HG02571 (cell line): ENCODE measurements around the gene USP15.
"Not testable (repeated sequence)": the region's sequence is repeated elsewhere in the genome, so short reads cannot be mapped to it uniquely, and the experiment has no call there.

Experiments used
- ATAC-seq: cut with Tn5 transposase; IDR thresholded peaks from one replicate; pipeline ENCODE4 v1.9.1; 2021; ENCODE audit warnings: mild to moderate bottlenecking, moderate library complexity; ENCODE audit not compliant: unreplicated experiment

USP15 gene

DNA sequence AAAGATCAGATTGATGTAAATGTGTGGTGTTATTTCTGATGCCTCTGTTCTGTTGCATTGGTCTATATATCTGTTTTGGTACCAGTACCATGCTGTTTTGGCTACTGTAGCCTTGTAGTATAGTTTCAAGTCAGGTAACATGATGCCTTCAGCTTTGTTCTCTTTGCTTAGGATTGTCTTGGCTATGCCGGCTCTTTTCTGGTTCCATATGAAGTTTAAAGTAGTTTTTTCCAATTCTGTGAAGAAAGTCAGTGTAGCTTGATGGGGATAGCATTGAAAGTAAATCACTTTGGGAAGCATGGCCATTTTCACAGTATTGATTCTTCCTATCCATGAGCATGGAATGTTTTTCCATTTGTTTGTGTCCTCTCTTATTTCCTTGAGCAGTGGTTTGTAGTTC is 105.6 kb downstream of the USP15 start:
- not testable (repeated sequence) for ATAC-seq

DNA sequence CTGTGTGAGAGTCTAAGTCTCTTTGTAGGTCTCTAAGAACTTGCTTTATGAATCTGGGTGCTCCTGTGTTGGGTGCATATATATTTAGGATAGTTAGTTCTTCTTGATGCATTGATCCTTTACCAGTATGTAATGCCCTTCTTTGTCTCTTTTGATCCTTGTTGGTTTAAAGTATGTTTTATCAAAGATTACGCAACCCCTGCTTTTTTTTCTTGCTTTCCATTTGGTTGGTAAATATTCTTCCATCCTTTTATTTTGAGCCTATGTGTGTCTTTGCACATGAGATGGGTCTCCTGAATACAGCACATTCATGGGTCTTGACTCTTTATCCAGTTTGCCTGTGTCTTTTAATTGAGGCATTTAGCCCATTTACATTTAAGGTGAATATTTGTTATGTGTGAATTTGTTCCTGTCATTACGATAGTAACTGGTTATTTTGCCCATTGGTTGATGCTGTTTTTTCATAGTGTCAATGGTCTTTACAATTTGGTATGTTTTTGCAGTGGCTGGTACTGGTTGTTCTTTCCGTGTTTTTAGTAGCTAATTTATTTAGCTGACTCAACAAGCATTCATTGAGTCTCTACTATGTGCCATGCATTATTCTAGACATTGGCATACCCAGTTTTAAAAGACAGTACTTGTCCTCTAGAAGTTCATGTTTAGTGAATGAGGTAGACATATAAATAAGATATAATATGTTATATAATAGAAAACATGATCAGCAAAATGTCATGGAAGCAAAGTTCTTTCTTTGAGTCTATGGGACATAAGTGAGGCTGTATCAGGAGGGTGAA is 108.4 kb downstream of the USP15 start:
- not testable (repeated sequence) for ATAC-seq

DNA sequence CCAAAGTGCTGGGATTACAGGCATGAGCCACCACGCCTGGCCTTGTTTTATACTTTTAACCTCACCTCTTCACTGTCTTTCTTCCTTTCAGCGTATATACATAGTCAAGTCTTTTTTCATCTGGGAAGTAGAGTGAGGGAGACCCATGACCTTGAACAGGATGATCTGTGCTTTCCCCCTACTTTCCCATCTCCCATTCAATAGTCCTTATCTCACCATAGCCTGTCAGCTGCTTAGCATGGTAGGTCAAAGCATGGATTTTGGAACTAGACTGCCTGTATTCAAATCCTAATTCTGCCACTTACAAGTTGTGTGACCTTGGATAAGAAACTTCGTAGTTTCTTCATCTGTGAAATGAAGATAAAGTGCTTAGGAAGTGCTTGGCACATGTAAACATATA is 110.0 kb downstream of the USP15 start:
- ATAC-seq, result no peak

DNA sequence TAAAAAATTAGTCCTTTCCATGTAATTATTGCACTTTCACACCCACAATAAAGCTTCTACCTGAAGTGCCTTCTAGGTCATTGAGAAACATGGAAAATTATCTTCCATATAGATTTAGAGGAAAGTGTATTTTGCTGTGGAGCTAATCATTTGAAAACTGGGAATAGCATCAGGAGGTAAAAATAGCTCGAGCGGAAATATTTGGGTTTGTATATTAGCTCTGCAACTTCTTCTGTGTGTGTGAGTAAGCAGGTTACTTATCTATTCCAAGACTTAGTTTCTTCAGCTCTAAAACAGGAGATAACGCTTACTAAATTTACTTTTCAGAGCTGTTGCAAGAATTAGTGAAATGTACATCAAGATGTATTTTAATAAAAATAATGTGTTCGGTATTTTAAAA is 111.5 kb downstream of the USP15 start:
- ATAC-seq, result no peak

DNA sequence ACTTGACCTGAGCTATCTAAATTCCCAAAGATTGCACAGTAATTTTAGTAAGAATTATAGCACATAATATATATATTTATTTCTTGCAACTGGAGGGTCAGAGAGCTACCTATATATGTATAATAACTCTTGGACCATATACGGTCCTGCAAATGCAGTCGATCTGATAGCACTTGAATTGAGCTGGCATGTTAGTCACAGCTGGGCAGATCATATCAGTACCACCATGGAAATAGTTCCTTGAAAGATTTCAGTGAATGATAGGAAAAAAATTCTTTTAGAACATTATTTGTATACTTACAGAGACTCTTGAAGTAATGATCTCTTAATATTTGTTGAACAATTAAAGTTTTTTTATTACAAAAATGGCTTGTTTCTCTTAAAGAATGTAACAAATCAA is 111.9 kb downstream of the USP15 start:
- no peak for ATAC-seq

DNA sequence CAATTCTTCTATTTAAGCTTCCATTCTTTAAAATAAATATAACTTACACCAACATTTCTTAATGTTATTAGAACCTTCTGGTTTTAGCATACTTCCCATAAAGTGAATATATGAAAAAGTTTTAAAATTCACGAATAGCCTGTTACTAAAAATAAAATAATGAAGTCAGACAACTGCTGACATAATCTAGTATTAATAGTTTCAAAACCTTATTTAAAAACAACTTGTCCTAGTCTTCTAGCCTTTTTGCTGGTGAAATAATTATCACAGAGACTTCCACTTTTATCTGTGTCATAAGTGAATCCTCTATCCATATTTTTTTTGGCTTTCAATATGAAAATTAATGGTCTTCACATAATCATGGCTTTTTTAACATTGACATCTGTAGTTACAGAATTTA is 112.6 kb downstream of the USP15 start:
- no peak for ATAC-seq

DNA sequence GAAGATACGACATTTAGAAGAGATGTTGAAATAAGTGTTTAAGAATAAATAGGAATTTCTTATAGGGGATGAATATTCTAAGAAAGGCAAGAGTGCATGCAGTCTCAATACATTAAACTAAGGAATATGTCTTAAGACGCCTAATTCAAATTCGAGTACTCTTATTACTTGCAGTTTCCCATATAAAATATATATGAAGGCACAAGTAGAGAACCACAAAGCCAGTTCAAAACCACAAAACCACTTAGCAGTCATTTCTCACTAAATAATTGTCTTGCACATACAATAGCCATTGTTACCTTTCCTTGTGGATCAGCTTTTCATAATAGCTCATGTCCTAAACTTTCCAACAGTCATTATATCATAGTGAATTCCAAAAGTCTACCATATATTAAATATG is 115.4 kb downstream of the USP15 start:
- no peak for ATAC-seq

DNA sequence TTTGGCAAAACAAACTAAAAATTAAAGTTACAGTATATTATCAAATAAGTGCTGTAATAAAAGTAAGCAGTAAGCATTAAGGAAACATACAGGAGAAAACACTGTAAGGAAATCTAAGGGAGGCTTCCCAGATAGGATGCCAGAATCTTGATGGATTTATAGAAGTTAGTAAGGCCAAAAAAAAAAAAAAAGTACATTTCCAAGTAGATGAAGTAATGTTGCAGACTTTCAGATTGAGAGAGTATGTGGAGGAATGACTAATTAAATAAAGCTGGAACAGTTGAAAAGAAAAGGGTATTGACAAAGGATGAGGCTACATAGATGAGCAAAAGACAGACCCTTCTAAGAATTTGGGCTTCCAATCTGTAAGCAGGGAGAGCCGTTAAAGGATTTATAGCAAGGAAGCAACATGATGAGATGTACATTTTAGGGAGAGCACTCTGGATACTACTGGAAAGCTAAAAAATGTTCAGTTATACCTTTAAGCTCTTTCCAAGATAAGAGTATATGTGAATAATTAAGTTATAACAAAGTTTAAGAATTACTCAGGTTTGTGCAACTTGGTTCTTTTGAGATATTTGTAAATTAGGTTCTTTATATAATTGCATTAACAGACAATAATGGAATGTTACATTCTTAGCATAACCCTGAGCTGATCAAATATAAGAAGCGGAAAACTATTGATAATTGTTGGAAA is 119.0 kb downstream of the USP15 start:
- no peak for ATAC-seq

DNA sequence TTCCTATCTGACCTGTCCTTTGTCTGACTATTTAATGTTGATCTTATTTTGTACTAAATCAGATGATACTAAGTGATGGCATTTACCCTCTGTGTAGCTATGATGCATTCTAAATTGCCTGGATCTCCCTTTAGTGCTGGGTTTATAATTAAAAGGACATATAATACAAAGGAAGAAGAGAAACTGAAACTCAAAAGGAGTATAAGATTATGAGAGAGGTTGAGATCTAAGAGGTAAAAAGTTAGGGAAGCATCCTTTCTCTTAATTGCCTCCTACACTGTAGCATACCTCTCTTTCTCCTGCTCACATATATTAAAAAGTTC is 119.5 kb downstream of the USP15 start:
- no peak for ATAC-seq

DNA sequence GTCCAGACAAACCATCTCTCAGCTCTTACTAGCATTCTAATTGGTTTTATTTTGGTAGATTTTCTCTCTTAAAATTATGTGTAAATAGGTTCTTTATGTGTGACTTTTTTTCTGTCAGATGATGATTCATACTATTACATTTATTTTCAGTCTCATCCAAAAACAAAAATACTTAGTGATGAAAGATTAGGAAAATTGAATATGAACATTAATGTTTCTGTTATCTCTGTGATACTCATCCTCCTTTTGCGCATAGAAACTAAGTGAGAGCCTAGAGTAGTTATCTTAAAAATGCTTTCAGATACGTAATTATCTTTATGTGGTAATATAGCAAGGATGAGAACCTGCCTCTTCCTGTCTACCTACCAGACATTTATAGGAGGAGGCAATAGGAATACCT is 122.3 kb downstream of the USP15 start:
- ATAC-seq, result no peak

DNA sequence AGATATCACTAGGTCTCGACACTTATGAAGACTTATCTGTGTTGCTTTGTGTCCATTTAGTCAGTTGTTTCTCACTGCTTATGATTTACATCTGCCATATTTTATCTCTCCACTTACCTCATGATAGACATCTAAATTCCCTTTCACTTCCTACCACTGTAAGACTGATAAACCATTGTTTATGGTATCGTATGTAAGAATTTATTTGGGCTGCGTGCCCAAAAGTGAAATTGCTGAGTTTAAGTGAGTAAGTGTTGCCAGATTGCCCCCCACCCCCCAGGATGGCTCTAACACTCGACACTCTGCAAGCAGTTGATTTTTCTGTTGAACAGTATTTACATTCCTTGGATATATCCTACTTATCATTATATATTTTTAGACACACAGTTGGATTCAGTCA is 136.5 kb downstream of the USP15 start:
- no peak for ATAC-seq

DNA sequence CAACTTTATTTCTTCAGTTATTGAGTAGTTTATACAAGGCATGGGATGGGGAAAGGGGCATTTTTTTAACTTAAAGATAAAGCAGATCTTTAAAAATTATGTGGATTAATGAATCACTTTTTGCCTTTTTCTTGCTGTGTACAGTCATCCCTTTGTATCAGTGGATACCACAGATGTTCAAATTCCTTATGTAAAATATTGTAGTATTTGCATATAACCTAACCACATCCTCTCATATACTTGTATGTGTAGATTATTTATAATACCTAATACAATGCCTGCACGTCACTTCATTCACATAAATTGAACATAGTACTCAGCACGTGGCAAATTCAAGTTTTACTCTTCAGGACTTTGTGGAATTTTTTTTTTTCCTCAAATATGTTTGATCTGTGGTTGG is 139.9 kb downstream of the USP15 start:
- ATAC-seq, result no peak

DNA sequence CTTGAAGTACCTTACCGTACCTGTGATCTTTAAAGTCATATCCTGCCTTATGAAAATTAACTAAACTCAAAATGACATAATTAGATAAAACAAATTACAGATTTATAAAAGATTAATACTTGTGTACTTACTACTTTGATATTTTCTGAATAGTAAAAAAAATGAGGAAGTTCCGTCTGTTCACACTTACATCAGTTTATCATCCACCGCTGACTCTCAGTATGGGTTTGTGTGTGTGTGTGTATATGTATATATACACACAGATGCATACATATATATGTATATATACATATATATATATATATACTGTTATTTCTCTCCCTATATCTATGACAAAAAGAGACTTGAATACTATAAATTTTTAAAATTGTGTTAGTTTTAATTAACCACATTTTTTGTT is 141.4 kb downstream of the USP15 start:
- no peak for ATAC-seq

DNA sequence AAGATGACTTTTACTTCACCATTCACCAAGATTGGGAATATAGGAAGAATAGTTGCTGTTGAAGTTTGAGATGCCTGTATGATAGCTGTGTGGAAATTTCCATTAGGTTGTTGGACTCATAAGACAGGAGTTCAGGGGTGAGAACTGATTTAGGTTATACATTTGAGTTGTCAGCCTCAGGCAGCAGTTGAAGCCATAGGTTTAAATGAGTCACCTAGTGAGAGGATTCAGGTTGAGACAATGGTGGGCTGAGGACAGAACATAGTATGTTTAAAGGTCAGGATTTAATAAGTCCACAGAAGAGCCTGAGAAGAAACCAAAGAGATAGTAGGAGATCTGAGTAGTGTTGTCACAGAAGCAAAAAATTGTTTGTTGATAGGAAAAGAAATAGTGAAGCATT is 142.8 kb downstream of the USP15 start:
- ATAC-seq, result no peak

DNA sequence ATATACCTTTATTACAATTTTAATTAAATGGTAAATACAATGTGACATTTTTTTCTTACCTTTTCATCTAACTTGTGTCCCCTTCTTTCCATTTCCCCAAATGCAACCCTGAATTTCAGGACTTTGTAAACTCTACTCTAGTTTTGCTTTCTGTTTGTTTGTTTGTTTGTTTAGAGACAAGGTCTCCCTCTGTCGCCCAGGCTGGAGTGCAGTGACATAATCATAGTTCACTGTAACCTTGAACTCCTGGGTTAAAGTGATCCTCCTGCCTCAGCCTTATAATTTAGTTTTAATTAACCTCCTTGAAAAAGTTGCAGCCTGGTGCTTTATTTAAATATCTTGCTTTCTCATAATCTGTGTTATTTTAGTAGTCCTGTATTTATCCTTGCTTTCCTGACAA is 147.4 kb downstream of the USP15 start:
- no peak for ATAC-seq

DNA sequence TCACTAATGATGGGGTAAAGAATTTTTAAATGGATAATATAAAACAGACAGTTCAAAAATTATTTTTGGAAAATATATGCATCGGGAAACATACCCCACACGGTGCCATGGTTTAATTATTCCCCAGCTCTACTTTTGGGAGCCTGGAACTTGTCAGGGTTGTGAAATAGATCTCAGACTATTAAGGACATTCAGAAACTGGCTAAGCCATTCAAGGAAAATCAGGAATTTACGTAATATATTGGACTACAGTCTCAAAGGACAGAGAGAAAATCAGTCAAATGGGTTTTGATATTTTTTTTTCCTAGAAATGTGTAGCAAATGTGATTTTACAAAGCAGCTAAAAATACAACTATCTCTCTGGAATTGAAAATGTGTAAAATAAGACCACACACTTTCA is 148.9 kb downstream of the USP15 start:
- no peak for ATAC-seq

DNA sequence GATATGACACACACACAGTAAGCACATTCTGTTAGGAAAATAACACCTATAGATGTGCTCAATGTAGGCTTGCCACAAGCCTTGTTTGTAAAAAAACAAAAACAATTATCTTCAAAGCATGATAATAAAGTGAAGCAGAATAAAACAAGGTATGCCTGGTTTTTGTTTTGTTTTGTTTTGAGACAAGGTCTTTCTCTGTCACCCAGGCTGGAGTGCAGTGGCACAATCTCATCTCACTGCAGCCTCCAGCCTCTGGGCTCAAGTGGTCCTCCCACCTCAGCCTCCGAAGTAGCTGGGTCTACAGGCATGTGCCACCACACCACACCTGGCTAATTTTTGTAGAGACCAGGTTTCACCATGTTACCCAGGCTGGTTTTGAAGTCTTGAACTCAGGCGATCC is 154.0 kb downstream of the USP15 start:
- ATAC-seq, result no peak

DNA sequence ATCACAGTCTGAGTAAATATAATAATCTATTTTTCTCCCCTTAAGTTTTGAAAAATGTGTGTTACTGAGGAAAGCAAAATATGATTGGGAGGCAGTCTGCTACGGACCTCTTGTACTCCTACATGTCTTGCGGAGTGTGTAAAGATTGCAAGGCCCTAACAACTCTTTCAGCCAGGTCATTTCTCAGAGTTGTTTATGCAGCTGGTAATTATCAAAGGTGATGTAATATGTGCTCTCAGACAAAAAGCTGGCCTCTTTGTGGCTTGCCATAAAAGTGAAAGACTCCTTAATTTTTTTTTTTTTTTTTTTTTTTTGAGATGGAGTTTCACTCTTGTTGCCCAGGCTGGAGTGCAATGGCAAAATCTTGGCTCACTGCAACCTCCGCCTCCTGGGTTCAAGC is 165.9 kb downstream of the USP15 start:
- no peak for ATAC-seq

DNA sequence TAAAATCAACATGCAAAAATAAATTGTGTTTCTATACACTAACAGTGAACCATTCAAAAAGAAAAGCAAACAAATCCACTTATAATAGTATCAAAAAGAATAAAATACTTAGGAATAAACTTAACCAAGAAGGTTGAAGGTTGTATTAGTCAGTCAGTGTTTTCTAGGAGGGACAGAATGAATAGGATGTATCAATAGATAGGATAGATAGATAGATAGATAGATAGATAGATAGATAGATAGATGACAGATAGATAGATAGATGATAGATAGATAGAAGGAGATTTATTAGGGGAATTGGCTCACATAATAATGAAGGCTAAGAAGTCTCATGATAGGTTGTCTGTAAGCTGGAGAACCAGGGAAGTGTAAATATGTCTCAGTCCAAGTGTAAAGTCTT is 169.3 kb downstream of the USP15 start:
- ATAC-seq, result no peak

DNA sequence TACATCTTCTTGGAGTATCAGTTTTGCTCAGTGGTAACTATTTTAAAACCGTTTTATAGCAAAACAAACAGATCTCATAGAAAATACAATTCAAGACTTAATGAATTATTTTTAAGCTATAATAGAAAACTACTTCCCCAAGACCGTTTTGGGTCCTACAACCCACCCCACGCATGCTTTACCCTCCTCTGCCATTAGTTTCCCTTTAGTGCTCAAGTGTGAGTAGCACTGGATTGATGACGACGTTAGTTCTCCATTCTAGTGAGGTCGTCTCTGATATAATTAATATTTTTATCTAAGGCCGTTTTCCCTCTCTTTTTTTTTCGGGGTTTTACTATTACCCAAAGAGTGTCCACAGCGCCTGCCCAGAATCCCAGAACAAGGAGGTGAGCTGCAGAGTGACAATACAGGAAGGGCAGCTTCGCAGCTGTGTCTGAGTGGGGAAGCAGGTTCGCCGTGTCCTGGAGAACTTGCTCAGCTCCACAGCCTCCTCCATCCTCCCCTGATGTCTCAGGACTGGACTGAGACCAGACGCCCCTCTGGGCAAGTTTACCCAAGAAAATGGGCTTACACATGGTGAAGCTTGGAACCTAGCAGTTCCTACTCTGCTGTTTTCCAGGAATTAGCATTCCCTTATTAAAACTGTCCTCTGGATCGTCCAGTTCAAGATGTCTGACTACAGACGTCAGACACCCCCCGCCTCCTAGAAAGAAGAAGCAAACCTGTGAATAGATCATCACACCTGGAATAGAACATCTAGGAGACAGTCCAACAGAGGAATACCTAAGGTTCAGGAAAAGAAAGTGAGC is 174.5 kb downstream of the USP15 start:
- no peak for ATAC-seq

DNA sequence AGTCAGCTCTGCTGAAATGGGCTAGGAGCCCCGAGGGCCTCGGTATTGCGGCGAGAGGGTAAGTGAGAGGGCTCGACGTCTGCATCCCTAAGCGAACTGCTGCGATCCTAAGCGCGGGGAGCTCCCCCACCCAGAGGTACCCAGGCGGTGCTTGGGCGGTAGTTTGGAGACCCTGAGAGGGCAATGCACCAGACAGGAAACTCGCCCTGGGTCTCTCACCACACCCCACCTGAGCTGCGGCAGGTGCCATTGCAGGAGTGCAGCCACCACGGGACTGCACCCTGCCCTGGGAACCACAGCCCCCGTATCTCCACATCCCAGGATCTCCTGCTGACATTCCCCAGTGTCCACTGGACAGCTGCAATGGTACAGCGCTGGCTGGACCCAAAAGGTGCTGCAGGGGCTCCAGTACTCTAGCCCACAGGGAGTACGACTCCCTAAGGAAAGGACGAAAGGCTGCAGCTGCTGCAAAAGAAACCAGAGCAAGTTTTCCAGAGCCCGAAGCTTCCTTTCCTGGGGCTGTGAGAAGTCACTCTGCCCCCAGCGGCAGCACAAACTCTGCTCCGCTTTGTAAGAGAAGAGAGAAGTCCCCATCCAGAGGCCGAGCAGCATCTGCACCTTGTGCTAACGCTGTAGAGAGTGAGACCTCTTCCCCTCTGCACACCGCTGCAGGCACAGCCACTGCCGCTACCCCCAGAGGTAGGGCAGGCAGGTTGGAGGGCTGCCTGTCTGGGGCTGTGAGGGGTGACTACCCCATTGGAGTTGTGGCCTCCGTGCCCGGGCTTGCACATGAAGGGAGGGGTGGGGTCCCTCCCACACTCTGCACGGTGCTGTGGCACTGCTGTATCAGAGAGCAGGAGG is 175.3 kb downstream of the USP15 start:
- ATAC-seq, result peak; percentile 53
